ENCODE measurements around the gene MAP3K9. TPM values are rescaled to one million over a fixed set of nuclear protein-coding genes. Genes with fewer than 3 reads are reported as not detected.

The MAP3K9 gene
- total RNA-seq, 4 donors from 2014 or later, result 5.0 to 12.7 (median 8.3) TPM

DNA sequence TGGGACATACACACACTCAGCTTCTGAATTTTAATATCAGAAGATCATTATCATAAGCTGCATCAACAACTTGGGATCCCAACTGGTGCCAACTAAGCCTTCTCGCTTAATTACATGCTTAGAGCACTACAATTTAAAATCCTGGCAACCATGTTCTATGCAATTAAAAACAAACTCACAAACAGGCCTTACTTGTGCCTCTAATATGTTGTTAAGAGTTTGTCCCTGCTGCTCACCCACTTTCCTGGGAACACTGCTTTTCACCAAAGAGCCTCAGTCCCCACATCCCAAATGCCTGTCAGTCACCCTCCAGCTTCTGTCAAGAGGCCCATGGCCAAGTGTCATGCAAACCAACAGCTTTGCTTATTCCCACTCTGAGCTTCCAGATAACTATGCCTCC is 97.9 kb downstream of the MAP3K9 start:
- DNase-seq, result no peak
- intact Hi-C loops (cut with DNase I; ENCODE audit: low total_unique reads), result no loop called here
- no peaks in the 10 kb centered on the region for H3K36me3 ChIP-seq
- TF ChIP-seq POLR2AphosphoS5 (IDR thresholded peaks at IDR 0.05), result no peak
- TF ChIP-seq POLR2A (IDR thresholded peaks at IDR 0.05), result no peak
- TF ChIP-seq, protein P1, sequence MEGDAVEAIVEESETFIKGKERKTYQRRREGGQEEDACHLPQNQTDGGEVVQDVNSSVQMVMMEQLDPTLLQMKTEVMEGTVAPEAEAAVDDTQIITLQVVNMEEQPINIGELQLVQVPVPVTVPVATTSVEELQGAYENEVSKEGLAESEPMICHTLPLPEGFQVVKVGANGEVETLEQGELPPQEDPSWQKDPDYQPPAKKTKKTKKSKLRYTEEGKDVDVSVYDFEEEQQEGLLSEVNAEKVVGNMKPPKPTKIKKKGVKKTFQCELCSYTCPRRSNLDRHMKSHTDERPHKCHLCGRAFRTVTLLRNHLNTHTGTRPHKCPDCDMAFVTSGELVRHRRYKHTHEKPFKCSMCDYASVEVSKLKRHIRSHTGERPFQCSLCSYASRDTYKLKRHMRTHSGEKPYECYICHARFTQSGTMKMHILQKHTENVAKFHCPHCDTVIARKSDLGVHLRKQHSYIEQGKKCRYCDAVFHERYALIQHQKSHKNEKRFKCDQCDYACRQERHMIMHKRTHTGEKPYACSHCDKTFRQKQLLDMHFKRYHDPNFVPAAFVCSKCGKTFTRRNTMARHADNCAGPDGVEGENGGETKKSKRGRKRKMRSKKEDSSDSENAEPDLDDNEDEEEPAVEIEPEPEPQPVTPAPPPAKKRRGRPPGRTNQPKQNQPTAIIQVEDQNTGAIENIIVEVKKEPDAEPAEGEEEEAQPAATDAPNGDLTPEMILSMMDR (IDR thresholded peaks at IDR 0.05), result no peak
- no peak for TF ChIP-seq EP300 (IDR thresholded peaks at IDR 0.05; ENCODE audit: low read depth)
- H3K27me3 ChIP-seq, result no peaks in the 10 kb centered on the region
- in situ Hi-C loops (cut with MboI; ENCODE audit: low pct_ligation_motif_present in 1 of 4, low pct_unique_long_range_greater_than_20kb in 1 of 4, low sequenced_read_pairs in 3 of 4), result loop anchor here in 3 of 4 donors (5.0 to 10.0 kb wide), 2 partner anchors 84 to 87 kb away; no protein-coding TSS in a partner anchor
- H3K4me1 ChIP-seq, result peaks cover 0 to 5% (median 0%) of the 10 kb centered on the region in 4 donors
- H3K27ac ChIP-seq, result no peak overlapping the region
- H3K9me3 ChIP-seq, result no peaks in the 10 kb centered on the region
- WGBS, 2 donors (ENCODE audit: low coverage in 1 of 2), result 94 to 100% methylated on average over 1 of the region's 1 CpG
- H3K4me3 ChIP-seq, result no peak overlapping the region

DNA sequence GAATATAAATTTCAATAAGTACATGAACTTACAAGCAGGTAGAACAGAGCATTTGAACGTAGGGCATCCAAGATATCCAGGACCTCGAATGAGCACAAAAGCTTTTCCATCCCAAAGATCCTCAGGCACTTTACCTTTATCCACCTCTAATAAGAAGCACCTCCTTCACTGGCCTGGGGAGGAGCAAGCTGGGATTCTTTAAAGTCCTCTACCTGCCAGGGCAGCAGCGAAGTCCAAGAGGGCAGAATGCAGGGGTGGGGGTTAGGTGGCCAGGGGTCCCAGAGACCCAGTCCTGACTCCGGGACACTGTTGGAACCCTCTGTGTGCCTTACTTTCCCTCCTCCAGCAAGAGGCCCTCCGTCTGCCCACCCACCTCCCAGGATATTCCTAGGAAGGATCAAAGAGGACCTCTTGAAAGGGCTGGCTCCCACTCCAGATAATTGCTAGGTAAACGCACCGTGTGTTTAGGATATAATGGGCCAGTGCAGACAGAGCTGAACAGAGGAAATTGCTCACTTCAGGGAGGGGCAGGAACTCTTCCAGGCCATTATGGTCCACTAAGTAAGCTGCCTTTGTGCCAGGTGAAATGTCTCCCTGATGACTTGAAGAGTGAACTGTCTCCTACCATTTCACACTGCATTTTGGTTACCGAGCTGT is 99.5 kb downstream of the MAP3K9 start:
- WGBS, 2 donors (ENCODE audit: low coverage in 1 of 2), result 57 to 83% methylated on average over 4 to 8 of the region's 8 CpGs
- Histone ChIP-seq H3K36me3 (no peaks in the 10 kb centered on the region), H3K27me3 (no peaks in the 10 kb centered on the region), H3K9me3 (no peaks in the 10 kb centered on the region), H3K4me3 (no peak overlapping the region), H3K27ac (no peak overlapping the region), H3K4me1 (peaks cover 0 to 5% (median 0%) of the 10 kb centered on the region in 4 donors)
- intact Hi-C loops (cut with DNase I; ENCODE audit: low total_unique reads) (no loop called here), in situ Hi-C loops (cut with MboI; ENCODE audit: low pct_ligation_motif_present in 1 of 4, low pct_unique_long_range_greater_than_20kb in 1 of 4, low sequenced_read_pairs in 3 of 4) (loop anchor here in 3 of 4 donors (5.0 to 10.0 kb wide), 2 partner anchors 83 to 85 kb away; no protein-coding TSS in a partner anchor)
- DNase-seq, result no peak
- TF ChIP-seq POLR2A (IDR thresholded peaks at IDR 0.05) (no peak), POLR2AphosphoS5 (IDR thresholded peaks at IDR 0.05) (no peak), EP300 (IDR thresholded peaks at IDR 0.05; ENCODE audit: low read depth) (no peak)

DNA sequence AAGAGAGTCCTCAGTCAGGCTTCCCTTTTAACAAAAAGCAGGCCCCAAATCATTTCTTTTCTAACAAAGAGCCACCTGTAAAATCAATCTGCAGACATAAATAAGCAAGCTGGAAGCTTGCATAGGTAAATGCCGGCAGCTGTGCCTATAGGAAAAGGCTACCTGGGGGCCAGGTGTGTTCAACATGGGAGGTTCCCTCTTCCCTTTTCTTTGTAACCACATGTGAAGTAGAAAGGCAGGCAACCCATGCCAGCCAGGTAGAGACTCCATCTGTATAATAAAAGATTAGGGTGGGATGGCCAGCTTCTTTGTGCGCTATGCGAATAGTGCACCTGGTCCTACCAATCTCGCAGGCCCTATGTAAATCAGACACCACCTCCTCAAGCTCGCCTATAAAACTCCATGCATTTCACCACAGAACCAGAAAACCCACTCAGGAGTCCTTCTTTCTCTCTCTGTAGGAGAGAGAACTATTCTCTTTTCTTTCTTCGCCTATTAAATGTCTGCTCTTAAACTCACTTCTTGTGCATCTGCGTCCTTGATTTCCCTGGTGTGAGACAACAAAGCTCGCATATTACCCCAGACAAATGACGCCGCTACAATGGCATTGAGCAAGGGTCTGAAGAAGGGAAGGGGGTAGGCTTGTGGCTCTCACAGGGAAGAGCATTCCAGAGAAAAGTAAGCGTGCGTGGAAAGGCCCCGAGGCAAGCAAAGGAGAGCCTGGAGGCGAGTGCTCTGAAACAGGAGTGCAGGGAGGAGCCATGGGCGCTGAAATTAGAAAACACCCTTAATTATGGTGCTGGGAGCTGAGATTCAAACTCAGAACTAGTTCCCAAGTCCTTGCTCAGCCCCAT is 100.4 kb downstream of the MAP3K9 start:
- 86% methylated on average over 4 to 15 of the region's 15 CpGs for WGBS, 2 donors (ENCODE audit: low coverage in 1 of 2)
- Histone ChIP-seq H3K4me1 (peaks cover 0 to 5% (median 0%) of the 10 kb centered on the region in 4 donors), H3K9me3 (no peaks in the 10 kb centered on the region), H3K4me3 (no peak overlapping the region), H3K27ac (no peak overlapping the region), H3K36me3 (no peaks in the 10 kb centered on the region), H3K27me3 (no peaks in the 10 kb centered on the region)
- in situ Hi-C loops (cut with MboI; ENCODE audit: low pct_ligation_motif_present in 1 of 4, low pct_unique_long_range_greater_than_20kb in 1 of 4, low sequenced_read_pairs in 3 of 4) (no loop called here), intact Hi-C loops (cut with DNase I; ENCODE audit: low total_unique reads) (no loop called here)
- no peak for DNase-seq
- no peak for TF ChIP-seq POLR2A (IDR thresholded peaks at IDR 0.05)
- TF ChIP-seq POLR2AphosphoS5 (IDR thresholded peaks at IDR 0.05), result no peak
- no peak for TF ChIP-seq EP300 (IDR thresholded peaks at IDR 0.05; ENCODE audit: low read depth)
- TF ChIP-seq, protein P1 (IDR thresholded peaks at IDR 0.05), result no peak

DNA sequence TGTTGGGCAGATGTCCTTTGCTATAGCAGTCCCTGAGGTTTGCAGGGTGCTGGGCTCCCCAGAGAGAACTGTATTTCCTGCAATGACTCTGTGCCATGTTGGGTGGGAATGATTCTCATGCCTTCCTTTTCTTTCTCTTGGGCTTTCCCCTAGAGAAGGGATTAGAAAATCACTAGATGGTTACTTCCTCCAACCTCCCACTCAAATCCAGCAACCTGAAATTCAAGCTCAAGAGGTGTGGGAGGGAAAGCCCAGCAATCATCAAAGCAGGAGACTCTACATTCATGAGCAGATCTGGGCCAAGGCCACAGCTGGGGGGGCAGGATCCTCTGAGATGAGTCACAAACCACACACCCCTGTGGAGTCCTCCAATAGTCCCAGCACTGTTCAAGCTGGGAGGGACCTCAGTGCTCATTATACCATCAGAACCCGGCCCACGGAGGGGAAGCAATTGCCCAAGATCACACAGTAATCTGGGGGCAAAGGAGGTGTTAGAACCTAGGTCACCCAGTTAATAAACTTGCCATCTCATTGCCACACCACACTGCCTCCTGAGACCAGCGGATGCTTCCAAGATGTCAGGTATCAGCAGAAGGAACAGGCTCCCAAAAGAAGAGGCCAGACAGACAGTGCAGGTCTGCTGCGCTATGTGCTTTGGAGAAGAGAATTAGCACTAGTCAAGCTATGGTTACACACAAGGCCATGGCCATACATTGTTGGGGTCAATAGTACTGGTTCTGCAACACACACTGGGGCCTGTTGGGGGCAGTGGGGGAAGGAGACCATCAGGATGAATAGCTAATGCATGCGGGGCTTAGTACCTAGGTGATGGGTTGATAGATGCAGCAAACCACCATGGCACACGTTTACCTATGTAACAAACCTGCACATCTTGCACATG is 101.9 kb downstream of the MAP3K9 start:
- TF ChIP-seq POLR2A (IDR thresholded peaks at IDR 0.05) (no peak), POLR2AphosphoS5 (IDR thresholded peaks at IDR 0.05) (no peak), EP300 (IDR thresholded peaks at IDR 0.05; ENCODE audit: low read depth) (no peak)
- TF ChIP-seq, protein P1 (IDR thresholded peaks at IDR 0.05), result no peak
- 64 to 100% methylated on average over 1 to 6 of the region's 6 CpGs for WGBS, 2 donors (ENCODE audit: low coverage in 1 of 2)
- no peaks in the 10 kb centered on the region for H3K27me3 ChIP-seq
- no peaks in the 10 kb centered on the region for H3K4me1 ChIP-seq
- H3K36me3 ChIP-seq, result no peaks in the 10 kb centered on the region
- DNase-seq, result no peak
- intact Hi-C loops (cut with DNase I; ENCODE audit: low total_unique reads) (no loop called here), in situ Hi-C loops (cut with MboI; ENCODE audit: low pct_ligation_motif_present in 1 of 4, low pct_unique_long_range_greater_than_20kb in 1 of 4, low sequenced_read_pairs in 3 of 4) (no loop called here)
- H3K27ac ChIP-seq, result no peak overlapping the region
- no peaks in the 10 kb centered on the region for H3K9me3 ChIP-seq
- H3K4me3 ChIP-seq, result no peak overlapping the region
